Measurements from ENCODE around the gene ARHGAP24. TPM values are rescaled to one million over a fixed set of nuclear protein-coding genes. Genes with fewer than 3 reads are reported as not detected.

Gene ARHGAP24
- total RNA-seq, 1 donor, result 67.6 TPM

GRCh38 chr4:85970535-85970934, 495.6 kb downstream of the ARHGAP24 start:
- DNase-seq (ENCODE audit: low read depth), result no peak
- H3K4me3 ChIP-seq (ENCODE audit: low read depth, low read length), result no peak overlapping the region
- TF ChIP-seq CTCF (IDR thresholded peaks at IDR 0.05; ENCODE audit: insufficient read depth, low read length), result no peak

- H3K4me3 ChIP-seq (ENCODE audit: low read depth, low read length), result no peak overlapping the region
- DNase-seq (ENCODE audit: low read depth), result no peak
- no peak for TF ChIP-seq CTCF (IDR thresholded peaks at IDR 0.05; ENCODE audit: insufficient read depth, low read length)
Measured at GRCh38 chr4:85979276-85979675, 504.3 kb downstream of the ARHGAP24 start.

- no peak for TF ChIP-seq CTCF (IDR thresholded peaks at IDR 0.05; ENCODE audit: insufficient read depth, low read length)
- H3K4me3 ChIP-seq (ENCODE audit: low read depth, low read length), result no peak overlapping the region
- DNase-seq (ENCODE audit: low read depth), result no peak
Measured at GRCh38 chr4:85986266-85986665, 511.3 kb downstream of the ARHGAP24 start.

- H3K4me3 ChIP-seq (ENCODE audit: low read depth, low read length), result no peak overlapping the region
- DNase-seq (ENCODE audit: low read depth), result no peak
- no peak for TF ChIP-seq CTCF (IDR thresholded peaks at IDR 0.05; ENCODE audit: insufficient read depth, low read length)
Measured at GRCh38 chr4:85993641-85994040, 518.7 kb downstream of the ARHGAP24 start.

- TF ChIP-seq CTCF (IDR thresholded peaks at IDR 0.05; ENCODE audit: insufficient read depth, low read length), result no peak
- peak; percentile 18 for DNase-seq (ENCODE audit: low read depth)
- H3K4me3 ChIP-seq (ENCODE audit: low read depth, low read length), result no peak overlapping the region
Measured at GRCh38 chr4:85994576-85994975, 519.6 kb downstream of the ARHGAP24 start.

- no peak for DNase-seq (ENCODE audit: low read depth)
- H3K4me3 ChIP-seq (ENCODE audit: low read depth, low read length), result no peak overlapping the region
- TF ChIP-seq CTCF (IDR thresholded peaks at IDR 0.05; ENCODE audit: insufficient read depth, low read length), result no peak
Measured at GRCh38 chr4:85995361-85995760, 520.4 kb downstream of the ARHGAP24 start.

GRCh38 chr4:86001591-86001990, 526.6 kb downstream of the ARHGAP24 start:
- DNase-seq (ENCODE audit: low read depth), result no peak
- no peak overlapping the region for H3K4me3 ChIP-seq (ENCODE audit: low read depth, low read length)
- TF ChIP-seq CTCF (IDR thresholded peaks at IDR 0.05; ENCODE audit: insufficient read depth, low read length), result no peak

All from fibroblast of the aortic adventitia (primary cell).